HG03378 (cell line): ENCODE results near the gene PCCB.
"Not testable (repeated sequence)": the region's sequence is repeated elsewhere in the genome, so short reads cannot be mapped to it uniquely, and the experiment has no call there.

ENCODE experiments used
- ATAC-seq: cut with Tn5 transposase; IDR thresholded peaks from one replicate; pipeline ENCODE4 v1.9.1; 2021; ENCODE audit warnings: mild to moderate bottlenecking, moderate library complexity; ENCODE audit not compliant: unreplicated experiment

The PCCB gene

GRCh38 chr3:136311968-136312367, 61.8 kb downstream of the PCCB start:
- no peak for ATAC-seq

GRCh38 chr3:136326316-136326715, 76.2 kb downstream of the PCCB start:
- ATAC-seq, result no peak

GRCh38 chr3:136327671-136328070, 77.5 kb downstream of the PCCB start:
- no peak for ATAC-seq

GRCh38 chr3:136329593-136329992, 79.5 kb downstream of the PCCB start:
- ATAC-seq, result no peak

- no peak for ATAC-seq
These were observed 80.8 kb downstream of the PCCB start for GRCh38 chr3:136330900-136331299.

- peak; percentile 63 for ATAC-seq
These were observed 82.2 kb downstream of the PCCB start for GRCh38 chr3:136332302-136332701.

GRCh38 chr3:136332776-136333175, 82.6 kb downstream of the PCCB start:
- ATAC-seq, result peak; percentile 28

- no peak for ATAC-seq
These were observed 84.1 kb downstream of the PCCB start for GRCh38 chr3:136334209-136334608.

- not testable (repeated sequence) for ATAC-seq
These were observed 84.6 kb downstream of the PCCB start for GRCh38 chr3:136334726-136335125.

GRCh38 chr3:136336329-136337100, 86.4 kb downstream of the PCCB start:
- ATAC-seq, result no peak

- no peak for ATAC-seq
These were observed 93.3 kb downstream of the PCCB start for GRCh38 chr3:136343446-136343845.

GRCh38 chr3:136343873-136344555, 93.9 kb downstream of the PCCB start:
- no peak for ATAC-seq

- ATAC-seq, result no peak
These were observed 96.3 kb downstream of the PCCB start for GRCh38 chr3:136346486-136346885.

- ATAC-seq, result no peak
These were observed 100.0 kb downstream of the PCCB start for GRCh38 chr3:136350132-136350531.

GRCh38 chr3:136350557-136350956, 100.4 kb downstream of the PCCB start:
- no peak for ATAC-seq

- no peak for ATAC-seq
These were observed 101.2 kb downstream of the PCCB start for GRCh38 chr3:136351351-136351750.

- no peak for ATAC-seq
These were observed 101.8 kb downstream of the PCCB start for GRCh38 chr3:136351905-136352304.

- ATAC-seq, result no peak
These were observed 103.3 kb downstream of the PCCB start for GRCh38 chr3:136353461-136353860.

- ATAC-seq, result no peak
These were observed 116.1 kb downstream of the PCCB start for GRCh38 chr3:136366289-136366688.

GRCh38 chr3:136375800-136376199, 125.7 kb downstream of the PCCB start:
- not testable (repeated sequence) for ATAC-seq

- ATAC-seq, result no peak
These were observed 127.4 kb downstream of the PCCB start for GRCh38 chr3:136377508-136377907.

- no peak for ATAC-seq
These were observed 127.9 kb downstream of the PCCB start for GRCh38 chr3:136378011-136378410.
